OCI-LY7 (cell line): ENCODE data around the gene ETFBKMT.

Experiments used
- EZH2phosphoT487 ChIP-seq: fragments of 200-600 bp; sonication (generic); IDR thresholded peaks from 2 replicates; pipeline ENCODE4 v1.6.1; 2018; ENCODE audit warnings: low read depth, borderline replicate concordance, mild to moderate bottlenecking, mixed run types, antibody characterized with exemption, low read length, moderate library complexity, mixed read lengths
- TF ChIP-seq, protein P1 (sequence below): fragments of 200-600 bp; sonication (generic); conservative IDR thresholded peaks from 2 replicates; pipeline ENCODE4 v1.5.1; 2014; ENCODE audit warnings: mild to moderate bottlenecking, antibody characterized with exemption, low read length, moderate library complexity, mixed read lengths

DNA sequence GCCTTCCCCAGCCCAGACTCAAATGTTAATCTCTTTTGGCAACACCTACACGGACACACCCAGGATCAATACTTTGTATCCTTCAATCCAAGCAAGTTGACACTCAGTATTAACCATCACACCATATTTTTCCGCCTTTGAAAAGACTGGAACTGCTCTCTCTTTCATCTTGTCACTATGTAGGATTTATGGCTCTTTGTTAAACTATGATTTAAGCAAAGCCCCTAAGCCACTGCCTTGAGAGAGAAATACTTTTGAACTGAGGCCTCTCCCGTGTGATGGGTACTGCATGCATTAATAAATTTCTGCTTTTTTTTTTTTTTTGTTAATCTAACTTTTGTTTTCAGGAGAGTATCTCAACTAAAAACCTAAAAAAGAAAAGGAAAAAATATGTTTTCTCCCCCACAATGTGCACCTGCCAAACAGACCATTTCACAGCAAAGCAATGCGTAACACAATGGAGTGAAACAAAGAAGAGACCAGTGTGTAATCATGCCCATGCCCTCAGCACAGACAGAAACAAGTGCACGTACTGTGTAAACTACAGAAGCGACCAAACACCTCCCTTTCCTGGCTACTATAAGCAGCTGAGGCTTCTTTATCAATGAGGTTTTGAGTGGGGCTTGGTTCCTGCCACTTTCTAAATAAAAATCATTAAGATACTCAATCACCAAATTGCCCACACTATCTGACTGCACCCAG is 28.3 kb upstream of the ETFBKMT start:
- TF ChIP-seq, protein P1, sequence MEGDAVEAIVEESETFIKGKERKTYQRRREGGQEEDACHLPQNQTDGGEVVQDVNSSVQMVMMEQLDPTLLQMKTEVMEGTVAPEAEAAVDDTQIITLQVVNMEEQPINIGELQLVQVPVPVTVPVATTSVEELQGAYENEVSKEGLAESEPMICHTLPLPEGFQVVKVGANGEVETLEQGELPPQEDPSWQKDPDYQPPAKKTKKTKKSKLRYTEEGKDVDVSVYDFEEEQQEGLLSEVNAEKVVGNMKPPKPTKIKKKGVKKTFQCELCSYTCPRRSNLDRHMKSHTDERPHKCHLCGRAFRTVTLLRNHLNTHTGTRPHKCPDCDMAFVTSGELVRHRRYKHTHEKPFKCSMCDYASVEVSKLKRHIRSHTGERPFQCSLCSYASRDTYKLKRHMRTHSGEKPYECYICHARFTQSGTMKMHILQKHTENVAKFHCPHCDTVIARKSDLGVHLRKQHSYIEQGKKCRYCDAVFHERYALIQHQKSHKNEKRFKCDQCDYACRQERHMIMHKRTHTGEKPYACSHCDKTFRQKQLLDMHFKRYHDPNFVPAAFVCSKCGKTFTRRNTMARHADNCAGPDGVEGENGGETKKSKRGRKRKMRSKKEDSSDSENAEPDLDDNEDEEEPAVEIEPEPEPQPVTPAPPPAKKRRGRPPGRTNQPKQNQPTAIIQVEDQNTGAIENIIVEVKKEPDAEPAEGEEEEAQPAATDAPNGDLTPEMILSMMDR = no peak
- no peak for TF ChIP-seq EZH2phosphoT487
